GM18858 (cell line): ENCODE results near the gene LBR.

Experiments used
- ATAC-seq: cut with Tn5 transposase; IDR thresholded peaks from one replicate; pipeline ENCODE4 v1.9.1; 2021; ENCODE audit not compliant: unreplicated experiment

Gene LBR

GRCh38 chr1:225378880-225379279 lies 49.0 kb downstream of the LBR start:
- no peak for ATAC-seq

GRCh38 chr1:225374996-225375395 lies 52.8 kb downstream of the LBR start:
- ATAC-seq: no peak

- ATAC-seq: no peak
Measured at GRCh38 chr1:225373155-225373554, 54.7 kb downstream of the LBR start.

- no peak for ATAC-seq
Measured at GRCh38 chr1:225371366-225372010, 56.4 kb downstream of the LBR start.

GRCh38 chr1:225368036-225368552 lies 59.7 kb downstream of the LBR start:
- no peak for ATAC-seq

GRCh38 chr1:225366552-225366951 lies 61.3 kb downstream of the LBR start:
- ATAC-seq: no peak

GRCh38 chr1:225366018-225366417 lies 61.8 kb downstream of the LBR start:
- ATAC-seq: no peak

- no peak for ATAC-seq
Measured at GRCh38 chr1:225364439-225364838, 63.4 kb downstream of the LBR start.

GRCh38 chr1:225362805-225363204 lies 65.0 kb downstream of the LBR start:
- no peak for ATAC-seq

GRCh38 chr1:225361176-225361575 lies 66.7 kb downstream of the LBR start:
- no peak for ATAC-seq

- no peak for ATAC-seq
Measured at GRCh38 chr1:225360119-225360518, 67.7 kb downstream of the LBR start.

GRCh38 chr1:225355863-225356262 lies 72.0 kb downstream of the LBR start:
- ATAC-seq: no peak

- ATAC-seq: no peak
Measured at GRCh38 chr1:225354906-225355305, 72.9 kb downstream of the LBR start.
